Epithelial cell of esophagus (primary cell): ENCODE measurements around the gene CDX2.

Experiments
- DNase-seq: peaks from one replicate; pipeline ENCODE4 v3.0.0; 2010; ENCODE audit warnings: low read depth
- H3K4me3 ChIP-seq: 2 replicates; pipeline ENCODE4 v1.5.1; 2011; ENCODE audit warnings: mild to moderate bottlenecking, low read length, control low read depth
- CTCF ChIP-seq: IDR thresholded peaks from 2 replicates; pipeline ENCODE4 v1.5.1; 2011; ENCODE audit warnings: low read depth, mild to moderate bottlenecking, low read length, control low read depth, inconsistent platforms; ENCODE audit not compliant: insufficient read depth; ENCODE audit errors: missing control alignments

Gene CDX2

GRCh38 chr13:27985600-27985999 lies 16.5 kb upstream of the CDX2 start:
- no peak for TF ChIP-seq CTCF
- DNase-seq = no peak
- no peak overlapping the region for H3K4me3 ChIP-seq

GRCh38 chr13:27982361-27982760 lies 13.2 kb upstream of the CDX2 start:
- DNase-seq = no peak
- H3K4me3 ChIP-seq = no peak overlapping the region
- TF ChIP-seq CTCF = no peak

DNA sequence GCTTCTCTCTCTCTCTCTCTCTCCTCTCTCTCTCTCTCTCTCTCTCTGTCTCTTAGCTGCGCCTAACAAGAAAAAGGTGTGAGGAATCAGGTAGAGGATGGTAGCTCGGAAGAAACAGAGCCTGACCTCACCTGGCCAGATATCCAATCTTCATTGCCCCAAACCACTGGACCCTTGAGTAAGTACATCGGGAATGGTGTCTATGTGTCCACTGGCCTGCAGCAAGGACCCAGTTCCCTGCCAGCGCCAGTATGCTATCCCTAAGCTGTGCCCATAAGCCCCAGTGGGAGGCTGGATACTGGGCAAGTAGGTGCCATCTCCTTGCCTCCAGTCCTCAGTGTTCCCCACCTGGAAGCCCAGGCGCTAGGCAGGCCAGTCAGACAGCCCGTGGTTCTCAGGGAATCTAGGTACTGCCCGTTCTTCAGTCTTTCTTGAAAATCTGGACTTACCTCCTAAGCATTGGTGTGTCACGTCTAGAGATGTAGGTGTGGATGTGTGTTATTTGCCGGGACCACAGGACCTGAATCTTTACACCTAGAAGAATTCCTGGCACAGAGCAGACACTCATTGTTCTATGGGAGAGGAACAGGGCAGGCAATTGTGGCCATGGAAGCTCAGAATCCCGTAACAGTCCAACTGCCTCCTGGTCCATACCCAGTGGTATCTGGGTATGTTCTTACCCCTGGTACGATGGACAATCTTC lies 12.0 kb upstream of the CDX2 start:
- no peak overlapping the region for H3K4me3 ChIP-seq
- no peak for TF ChIP-seq CTCF
- DNase-seq = no peak

- H3K4me3 ChIP-seq = no peak overlapping the region
- DNase-seq = no peak
- no peak for TF ChIP-seq CTCF
Measured at GRCh38 chr13:27980280-27980998, 11.3 kb upstream of the CDX2 start.

DNA sequence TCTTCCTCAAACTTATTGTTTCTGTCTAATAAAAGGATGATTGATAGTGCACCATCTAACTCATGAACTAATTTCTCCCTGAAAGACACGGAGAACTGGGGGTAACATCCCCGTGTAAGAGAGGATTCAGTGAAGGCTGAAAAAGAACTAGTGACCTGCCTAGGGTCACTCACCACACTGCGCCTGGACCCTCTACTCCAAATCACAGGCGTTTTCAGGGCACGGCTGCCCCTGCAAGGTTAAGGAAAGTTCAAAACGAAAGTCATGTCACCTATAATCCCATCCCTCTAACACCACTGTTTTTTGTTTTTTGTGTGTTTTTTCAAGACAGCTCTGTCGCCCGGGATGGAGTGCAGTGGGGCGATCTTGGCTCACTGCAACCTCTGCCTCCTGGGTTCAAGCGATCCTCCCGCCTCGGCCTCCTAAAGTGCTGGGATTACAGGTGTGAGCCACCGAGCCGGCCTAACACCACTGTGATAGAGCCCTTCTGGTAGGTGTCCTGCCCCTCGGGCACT lies 10.7 kb upstream of the CDX2 start:
- TF ChIP-seq CTCF = no peak
- no peak for DNase-seq
- no peak overlapping the region for H3K4me3 ChIP-seq

- no peak overlapping the region for H3K4me3 ChIP-seq
- DNase-seq = no peak
- no peak for TF ChIP-seq CTCF
Measured at GRCh38 chr13:27979001-27979643, 10.0 kb upstream of the CDX2 start.
